Stimulated activated CD8-positive, alpha-beta memory T cell treated with anti-CD3 and anti-CD28 coated beads, Interleukin-12 subunit alpha, Interleukin-12 subunit beta, amount 100 ng/mL, for 24 hours (primary cell): ENCODE results near the gene NF1.
"Not testable (repeated sequence)": the region's sequence is repeated elsewhere in the genome, so short reads cannot be mapped to it uniquely, and the experiment has no call there.

Experiments used
- DNase-seq: peaks from one replicate; pipeline ENCODE4 v3.0.0-alpha.2; 2020; ENCODE audit errors: extremely low read depth

The NF1 gene

DNA sequence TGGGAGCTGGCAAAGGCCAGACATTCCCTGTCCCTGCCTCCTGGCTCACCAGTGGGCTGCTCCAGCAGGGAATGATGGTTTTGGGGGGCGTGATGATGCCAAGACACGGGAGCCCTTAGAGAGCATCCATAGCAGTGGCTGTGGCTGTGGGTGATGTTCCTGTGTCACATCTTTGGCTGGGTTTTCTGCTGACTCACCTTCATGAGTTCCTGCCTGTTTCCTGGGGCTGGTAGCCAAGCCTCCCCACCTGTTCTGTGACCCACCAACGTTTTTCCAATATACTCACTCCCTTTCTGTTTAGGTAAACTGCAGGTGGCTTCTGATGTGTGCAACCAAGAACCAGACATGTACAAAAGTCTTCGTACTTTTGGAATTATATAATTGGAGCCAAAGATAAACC is 16.5 kb upstream of the NF1 start:
- no peak for DNase-seq

DNA sequence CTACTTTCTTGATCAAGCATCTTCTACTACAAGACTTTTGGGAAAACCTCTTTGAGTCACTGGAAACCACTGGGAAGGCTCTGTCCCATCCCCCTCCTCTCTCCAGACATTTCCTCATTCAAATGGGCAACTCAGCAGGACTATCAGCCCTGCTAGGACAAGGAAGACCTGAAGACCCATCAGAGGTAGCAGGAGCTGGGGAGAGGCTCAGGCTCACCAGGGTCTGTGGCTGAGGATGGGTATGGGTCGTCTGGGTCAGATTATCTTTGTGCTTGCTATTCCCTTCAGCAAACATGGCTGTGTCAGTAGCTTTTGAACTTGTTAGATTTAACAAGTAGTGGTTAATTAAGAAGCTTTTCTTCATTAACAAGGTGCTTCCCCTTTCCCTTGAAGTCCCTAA is 15.0 kb upstream of the NF1 start:
- no peak for DNase-seq

DNA sequence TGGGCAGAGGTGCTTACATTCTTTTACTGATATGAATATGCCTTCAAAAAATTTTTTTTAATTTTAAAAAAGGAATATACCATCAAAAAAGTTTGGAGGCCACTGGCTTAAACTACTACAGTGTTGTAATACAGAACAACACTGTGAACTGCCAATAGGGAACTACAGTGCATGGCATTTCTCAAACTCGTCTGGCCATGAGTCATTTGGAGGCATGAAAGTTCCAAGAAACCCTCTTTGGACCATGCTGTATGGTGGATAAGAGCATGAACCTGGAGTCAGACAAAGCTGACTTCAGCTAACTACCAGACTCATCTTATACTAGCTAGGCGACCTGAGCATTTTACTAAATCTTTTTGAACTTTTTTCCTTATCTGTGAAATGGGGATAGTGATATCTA is 9.2 kb upstream of the NF1 start:
- DNase-seq, result no peak

DNA sequence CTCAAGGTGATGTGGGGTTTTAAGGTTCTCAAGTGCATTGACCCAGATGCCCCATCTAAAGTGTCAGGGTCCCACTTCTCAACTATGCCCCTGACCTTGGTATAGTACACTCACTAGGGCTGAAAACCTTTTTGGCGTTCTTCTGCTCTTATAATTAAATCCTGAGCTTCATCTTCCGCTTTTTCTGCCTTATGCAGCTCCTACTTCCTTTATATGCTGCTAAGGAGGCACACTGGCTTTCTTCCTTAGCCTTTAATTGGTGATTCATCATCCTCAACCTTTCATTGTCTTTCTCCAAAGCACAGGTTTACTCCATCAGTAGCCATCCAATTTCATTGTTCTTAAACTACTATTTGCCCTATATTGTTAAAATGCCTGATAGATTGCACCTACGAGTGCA is 5.3 kb upstream of the NF1 start:
- DNase-seq, result no peak

DNA sequence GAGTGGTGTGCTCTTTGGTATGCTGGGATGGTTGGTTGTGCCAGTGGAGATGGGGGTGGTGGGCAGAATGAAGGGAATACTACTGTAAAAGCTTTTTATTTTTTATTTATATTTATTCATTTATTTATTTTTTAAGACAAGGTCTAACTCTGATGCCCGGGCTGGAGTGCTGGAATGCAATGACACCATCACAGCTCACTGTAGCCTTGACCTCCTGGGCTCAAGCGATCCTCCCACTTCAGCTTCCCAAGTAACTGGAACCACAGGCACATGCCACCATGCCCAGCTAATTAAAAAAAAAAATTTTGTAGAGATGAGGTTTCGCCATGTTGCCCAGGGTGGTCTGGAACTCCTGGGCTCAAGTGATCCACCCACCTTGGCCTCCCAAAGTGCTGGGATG is 4.1 kb upstream of the NF1 start:
- not testable (repeated sequence) for DNase-seq

DNA sequence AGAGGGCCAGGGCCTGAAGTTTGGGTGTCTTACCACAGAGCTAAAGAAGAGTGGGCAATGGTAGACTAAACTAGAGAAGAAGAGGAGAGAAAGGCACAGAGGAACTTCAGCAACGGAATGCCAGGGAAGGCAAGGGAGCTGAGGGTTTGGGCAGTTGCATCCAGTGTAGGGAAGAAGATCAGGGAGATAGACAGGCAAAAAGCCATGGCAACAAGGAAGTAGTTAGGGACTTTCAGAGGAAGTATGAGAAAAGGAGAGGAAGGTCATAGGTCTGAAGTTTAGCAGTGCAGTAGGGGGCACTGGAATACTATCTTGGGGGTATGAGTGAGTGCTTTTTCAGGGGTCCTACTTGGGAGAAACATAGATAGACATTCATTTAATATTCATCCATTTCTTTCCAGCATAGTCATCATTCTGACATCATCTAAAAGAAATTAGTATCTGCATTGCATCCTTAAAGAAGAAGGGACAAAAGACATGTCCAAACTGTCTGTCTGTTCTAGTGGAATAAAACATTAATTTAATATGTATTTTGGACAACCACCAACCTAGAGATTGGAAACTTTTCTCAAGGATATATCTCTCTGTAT is 2.2 kb upstream of the NF1 start:
- no peak for DNase-seq

DNA sequence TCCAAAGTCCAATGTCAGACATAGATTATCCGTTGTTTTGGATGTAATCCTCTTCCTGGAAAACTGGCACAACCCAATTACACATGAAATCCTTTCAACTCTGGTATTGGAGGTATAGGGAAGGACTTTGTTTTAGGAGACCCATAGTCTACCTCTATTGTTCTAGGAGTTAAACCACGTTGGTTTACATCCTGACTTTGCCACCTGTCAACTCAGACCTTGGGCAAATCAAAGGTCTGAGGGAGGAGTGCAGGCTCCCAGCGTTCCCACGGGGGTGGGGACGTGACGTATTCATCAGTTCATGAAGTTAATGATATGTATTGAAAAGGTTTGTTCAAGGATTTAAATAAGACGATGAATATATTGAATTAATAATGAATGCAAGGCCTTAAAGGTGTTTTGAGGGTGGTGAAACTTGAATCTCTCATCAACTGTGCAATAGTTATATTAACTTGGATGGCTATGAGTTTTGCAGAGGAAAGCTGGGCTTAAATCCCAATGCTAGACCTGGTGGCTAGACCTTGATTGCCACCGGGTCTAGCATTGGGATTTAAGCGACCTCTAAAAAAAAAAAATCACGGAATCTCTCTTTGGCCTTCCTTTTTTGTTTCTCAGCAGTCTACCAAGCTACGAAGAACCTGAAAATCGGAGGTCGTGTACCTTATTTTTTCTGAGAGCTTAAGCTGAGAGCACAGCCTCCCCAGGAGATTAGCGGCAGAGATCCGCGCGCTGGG is 744 bp upstream of the NF1 start:
- no peak for DNase-seq

- no peak for DNase-seq
Observed at GRCh38 chr17:31095236-31096105, 694 bp downstream of the NF1 start.

DNA sequence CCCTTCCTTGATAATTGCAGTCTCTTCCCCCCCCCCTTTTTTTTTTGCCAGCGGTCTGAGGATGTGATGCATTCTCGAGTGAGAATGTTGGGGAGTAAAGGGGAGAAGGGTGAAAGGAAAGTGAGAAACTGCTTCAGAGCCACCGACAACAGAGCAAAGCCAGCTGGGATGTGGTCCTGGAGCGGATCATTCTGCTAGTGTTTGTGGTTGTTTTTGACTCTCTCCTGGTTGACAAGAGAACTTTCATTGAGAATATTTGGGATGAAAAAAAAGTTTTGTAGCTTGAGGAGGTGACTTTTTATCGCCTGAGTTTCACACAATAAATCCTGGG is 1.3 kb downstream of the NF1 start:
- DNase-seq, result no peak

DNA sequence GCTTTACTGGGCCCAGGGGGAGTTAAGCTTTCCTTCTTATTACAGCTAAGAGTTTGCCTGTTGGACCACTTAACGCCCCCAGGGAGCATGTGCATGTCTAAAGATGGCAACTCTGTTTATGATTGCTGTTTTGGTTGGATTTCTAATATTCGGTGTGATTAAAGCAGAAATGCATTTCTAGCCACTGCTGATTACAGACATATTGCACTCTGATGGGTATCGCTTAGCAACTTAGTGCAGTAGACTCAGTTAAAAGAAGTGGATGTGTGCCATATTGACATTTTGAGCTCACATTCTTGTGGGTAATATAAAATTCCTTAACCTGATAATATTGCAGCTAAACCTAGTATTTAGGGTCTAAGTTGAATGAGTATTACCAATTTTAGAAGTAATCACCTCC is 4.2 kb downstream of the NF1 start:
- DNase-seq, result no peak

DNA sequence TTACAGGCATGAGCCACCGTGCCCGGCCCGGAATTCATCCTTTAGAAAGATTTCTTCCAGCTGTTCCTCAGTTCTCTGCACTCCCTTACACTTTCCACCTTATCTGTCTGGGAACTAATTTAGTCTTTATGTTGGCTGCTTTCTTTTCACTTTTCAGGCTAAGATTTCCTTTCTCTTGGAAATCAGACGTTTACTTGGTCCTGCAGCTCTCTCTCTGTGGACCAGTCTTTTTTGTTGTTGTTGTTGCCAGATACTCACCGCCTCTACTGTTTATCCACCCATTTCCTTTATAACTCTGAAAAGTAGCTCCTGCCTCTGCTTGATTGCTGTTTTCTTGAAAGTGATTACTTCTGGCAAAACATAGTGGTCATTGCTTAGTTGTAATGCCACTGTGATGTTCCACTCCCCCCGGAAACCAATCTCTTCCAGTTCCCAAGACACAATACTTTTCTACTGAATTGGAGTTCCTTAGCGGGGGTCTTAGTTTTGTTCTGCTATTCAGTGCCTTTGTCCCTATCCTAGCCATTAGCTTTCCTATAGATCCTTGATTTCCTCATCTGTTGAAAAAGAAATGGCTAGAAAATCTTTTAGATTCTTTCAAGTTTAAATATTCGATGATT is 6.2 kb downstream of the NF1 start:
- DNase-seq, result no peak

GRCh38 chr17:31101943-31102342 is 7.2 kb downstream of the NF1 start:
- DNase-seq, result no peak

DNA sequence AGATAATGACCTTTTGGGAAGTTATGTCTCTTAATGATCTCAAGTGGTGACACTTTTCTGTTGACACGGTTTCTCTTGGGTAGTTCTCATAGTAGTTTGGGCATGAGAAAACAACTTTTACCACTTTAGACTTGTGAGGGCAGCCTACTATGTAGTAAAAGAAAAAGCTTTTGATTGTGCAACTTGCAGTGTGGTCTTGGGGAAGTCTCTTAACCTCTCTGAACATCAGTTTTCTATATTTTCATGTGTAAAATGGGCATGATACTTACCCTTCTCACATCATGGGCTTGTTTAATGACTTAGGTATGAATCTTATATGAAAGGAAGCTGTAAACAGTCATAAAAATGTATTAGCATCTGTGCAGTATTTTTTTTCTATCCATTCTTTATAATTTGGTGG is 11.2 kb downstream of the NF1 start:
- DNase-seq, result no peak

- DNase-seq, result no peak
Observed at GRCh38 chr17:31111183-31111582, 16.4 kb downstream of the NF1 start.

DNA sequence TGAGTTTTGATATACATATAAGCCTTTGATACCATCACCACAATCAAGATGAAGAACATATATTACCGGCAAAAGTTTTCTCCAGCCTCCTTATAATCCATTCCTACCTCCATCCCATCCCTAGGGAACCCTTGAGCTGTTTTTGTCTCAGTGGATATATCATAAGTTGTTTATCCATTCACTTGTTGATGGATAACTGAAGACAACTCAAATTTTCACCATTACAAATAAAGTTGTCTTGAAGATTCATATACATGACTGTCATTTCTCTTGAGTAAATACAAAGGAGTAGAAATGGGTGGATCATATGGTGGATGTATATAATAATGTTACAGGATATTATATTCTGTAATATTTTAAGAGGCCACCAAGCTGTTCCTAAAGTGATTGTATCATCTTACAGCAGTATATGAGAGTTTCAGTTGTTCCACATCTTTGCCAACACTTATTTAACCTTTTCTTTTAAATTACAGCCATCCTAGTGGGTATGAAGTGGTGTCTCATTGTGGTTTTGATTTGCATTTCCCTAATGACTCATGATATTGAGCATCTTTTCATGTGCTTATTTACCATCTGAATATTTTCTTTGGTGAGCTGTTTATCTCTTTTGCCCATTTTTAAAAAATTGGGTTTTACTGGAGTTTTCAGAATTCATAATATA is 17.4 kb downstream of the NF1 start:
- DNase-seq, result no peak

DNA sequence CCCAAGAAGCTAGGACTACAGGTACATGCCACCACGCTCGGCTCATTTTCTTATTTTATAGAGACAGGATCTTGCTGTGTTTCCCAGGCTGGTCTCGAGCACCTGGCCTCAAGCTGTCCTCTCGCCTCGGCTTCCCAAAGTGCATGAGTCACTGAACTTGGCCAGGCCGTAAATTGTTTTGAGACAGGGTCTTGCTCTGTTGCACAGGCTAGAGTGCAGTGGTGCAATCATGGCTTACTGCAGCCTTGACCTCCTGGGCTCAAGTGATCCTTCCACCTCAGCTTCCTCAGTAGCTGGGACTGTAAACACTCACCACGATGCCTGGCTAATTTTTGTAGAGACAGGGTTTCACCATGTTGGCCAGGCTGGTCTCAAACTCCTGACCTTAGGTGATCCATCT is 18.6 kb downstream of the NF1 start:
- DNase-seq, result not testable (repeated sequence)

- no peak for DNase-seq
Observed at GRCh38 chr17:31113939-31114338, 19.2 kb downstream of the NF1 start.

GRCh38 chr17:31114956-31115555 is 20.3 kb downstream of the NF1 start:
- DNase-seq, result no peak

DNA sequence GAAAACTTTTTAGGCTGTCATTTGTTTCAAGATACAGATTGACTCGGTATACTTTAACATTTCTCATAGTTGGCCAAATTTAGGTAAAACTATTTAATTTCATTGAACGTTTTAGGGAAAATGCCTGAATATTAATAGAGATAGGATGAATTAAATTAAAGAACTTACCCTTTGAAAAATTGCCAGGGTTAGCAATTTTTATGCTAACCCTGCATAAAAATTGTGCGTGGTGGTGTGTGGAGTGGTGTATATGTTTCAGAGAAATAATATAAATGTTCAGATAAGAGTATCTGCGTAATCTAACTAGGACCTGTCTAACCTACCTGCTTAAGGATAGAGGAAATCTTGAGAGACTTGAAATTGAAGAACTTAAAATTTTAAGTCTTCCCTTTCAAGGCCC is 21.4 kb downstream of the NF1 start:
- DNase-seq, result no peak

DNA sequence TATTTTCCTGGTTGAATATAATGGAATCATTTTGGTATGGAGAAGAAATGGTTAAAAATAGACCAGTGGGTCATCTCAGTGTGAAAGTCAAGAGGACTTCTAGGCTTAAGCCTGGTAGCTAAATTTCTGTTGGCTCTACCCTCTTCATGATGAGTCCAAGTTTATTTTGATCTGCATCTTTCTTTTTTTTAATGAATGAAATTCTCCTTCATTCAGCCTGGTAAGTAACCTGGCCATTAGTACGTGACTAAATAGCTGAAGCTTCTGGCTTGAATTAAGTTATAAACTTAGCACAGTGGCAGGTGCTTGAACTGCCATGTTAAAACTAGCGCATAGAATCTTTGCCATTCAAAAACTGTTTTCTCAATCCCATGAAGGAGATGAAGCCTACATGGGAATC is 28.0 kb downstream of the NF1 start:
- DNase-seq, result no peak

DNA sequence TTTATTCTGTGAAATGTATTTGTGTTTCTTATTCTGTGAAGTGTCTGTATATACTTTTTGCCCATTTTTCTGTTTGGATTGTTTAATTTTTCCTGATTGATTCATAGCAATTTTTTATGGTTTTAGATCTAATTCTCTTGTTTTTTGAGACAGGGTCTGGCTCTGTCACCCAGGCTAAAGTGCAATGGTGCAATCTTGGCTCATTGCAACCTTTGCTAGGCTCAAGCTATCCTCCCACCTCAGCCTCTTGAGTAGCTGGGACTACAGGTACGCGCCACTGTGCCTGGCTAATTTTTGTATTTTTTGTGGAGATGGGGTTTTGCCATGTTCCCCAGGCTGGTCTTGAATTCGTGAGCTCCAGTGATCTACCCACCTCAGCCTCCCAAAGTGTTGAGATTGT is 31.5 kb downstream of the NF1 start:
- DNase-seq, result no peak

DNA sequence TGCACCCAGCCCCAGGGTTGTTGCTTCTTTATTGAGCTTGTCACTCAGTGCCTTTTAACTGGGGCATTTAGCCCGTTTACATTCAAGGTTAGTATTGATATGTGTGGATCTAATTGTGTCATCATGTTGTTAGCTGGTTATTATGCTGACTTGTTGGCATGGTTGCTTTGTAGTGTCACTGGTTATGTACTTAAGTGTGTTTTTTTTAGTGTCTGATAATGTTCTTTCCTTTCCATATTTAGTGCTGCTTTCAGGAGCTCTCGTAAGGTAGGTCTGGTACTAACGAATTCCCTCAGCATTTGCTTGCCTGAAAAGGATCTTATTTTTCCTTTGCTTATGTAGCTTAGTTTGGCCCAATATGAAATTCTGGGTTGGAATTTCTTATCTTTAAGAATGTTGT is 33.5 kb downstream of the NF1 start:
- DNase-seq, result no peak
